ENCODE data around the gene ST6GALNAC3.

DNA sequence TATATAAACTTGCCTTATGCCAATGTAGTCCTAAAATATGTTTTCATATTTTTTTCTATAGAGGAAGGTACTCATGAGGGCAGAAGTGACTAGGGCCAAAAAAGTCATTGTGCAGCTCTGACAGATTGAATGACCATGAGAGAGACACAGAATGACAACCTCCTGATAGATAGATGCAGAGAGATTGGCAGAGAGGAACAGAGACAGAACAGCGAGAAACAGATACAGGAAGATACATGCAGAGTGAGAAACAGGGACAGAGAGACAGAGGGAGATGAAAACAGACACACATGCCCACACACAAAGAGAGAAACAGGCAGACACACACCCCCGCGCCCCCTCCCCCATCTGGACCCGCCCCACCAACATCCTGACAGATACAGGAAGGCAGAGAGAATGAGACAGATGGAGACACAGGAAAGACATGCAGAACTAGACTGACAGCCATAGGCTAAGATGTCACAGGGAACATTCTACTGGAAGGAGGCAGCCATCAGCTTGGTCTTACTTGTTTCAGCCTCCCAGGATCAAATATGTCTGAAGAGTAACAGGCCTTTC is 211.1 kb downstream of the ST6GALNAC3 start:
- TF ChIP-seq, protein P1, sequence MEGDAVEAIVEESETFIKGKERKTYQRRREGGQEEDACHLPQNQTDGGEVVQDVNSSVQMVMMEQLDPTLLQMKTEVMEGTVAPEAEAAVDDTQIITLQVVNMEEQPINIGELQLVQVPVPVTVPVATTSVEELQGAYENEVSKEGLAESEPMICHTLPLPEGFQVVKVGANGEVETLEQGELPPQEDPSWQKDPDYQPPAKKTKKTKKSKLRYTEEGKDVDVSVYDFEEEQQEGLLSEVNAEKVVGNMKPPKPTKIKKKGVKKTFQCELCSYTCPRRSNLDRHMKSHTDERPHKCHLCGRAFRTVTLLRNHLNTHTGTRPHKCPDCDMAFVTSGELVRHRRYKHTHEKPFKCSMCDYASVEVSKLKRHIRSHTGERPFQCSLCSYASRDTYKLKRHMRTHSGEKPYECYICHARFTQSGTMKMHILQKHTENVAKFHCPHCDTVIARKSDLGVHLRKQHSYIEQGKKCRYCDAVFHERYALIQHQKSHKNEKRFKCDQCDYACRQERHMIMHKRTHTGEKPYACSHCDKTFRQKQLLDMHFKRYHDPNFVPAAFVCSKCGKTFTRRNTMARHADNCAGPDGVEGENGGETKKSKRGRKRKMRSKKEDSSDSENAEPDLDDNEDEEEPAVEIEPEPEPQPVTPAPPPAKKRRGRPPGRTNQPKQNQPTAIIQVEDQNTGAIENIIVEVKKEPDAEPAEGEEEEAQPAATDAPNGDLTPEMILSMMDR (IDR thresholded peaks at IDR 0.05): no peak
- no peak for TF ChIP-seq ZFX (IDR thresholded peaks at IDR 0.05; ENCODE audit: borderline replicate concordance)

Data from 22Rv1 (cell line).